Liver (tissue), 9 donors: ENCODE data around the gene DNAI1. TPM values are rescaled to one million over a fixed set of nuclear protein-coding genes. Genes with fewer than 3 reads are reported as not detected.

ENCODE experiments used
- DNase-seq: peaks from one replicate; pipeline ENCODE4 v3.0.0-alpha.2; 2017; ENCODE audit warnings: low spot score
- H3K27ac ChIP-seq, 2 donors: one replicate each; pipeline ENCODE4 v1.7.0; 2013; ENCODE audit warnings: inconsistent platforms in 2 of 2, low read length in 2 of 2, control low read depth in 1 of 2, low read depth in 1 of 2, mild to moderate bottlenecking in 1 of 2
- H3K27me3 ChIP-seq, 4 donors: one replicate each; pipeline versions ENCODE4 v1.6.1 to v1.7.0; 2013; ENCODE audit warnings: low read length in 3 of 4, inconsistent platforms in 1 of 4, mild to moderate bottlenecking in 1 of 4, moderate library complexity in 1 of 4; ENCODE audit not compliant: control insufficient read depth in 4 of 4, insufficient read depth in 4 of 4
- H3K36me3 ChIP-seq, 4 donors: one replicate each; pipeline versions ENCODE4 v1.6.1 to v1.7.0; 2013; ENCODE audit warnings: low read length in 3 of 4, mild to moderate bottlenecking in 3 of 4, low read depth in 1 of 4, moderate library complexity in 1 of 4; ENCODE audit not compliant: control insufficient read depth in 4 of 4, insufficient read depth in 3 of 4
- H3K4me1 ChIP-seq, 4 donors: one replicate each; pipeline versions ENCODE4 v1.6.1 to v1.7.0; 2013; ENCODE audit warnings: low read length in 3 of 4, mild to moderate bottlenecking in 3 of 4, moderate library complexity in 1 of 4; ENCODE audit not compliant: control insufficient read depth in 4 of 4, insufficient read depth in 4 of 4
- H3K4me3 ChIP-seq, 3 donors: one replicate each; pipeline versions ENCODE4 v1.6.1 to v1.7.0; 2013; ENCODE audit warnings: low read length in 3 of 3, control low read depth in 1 of 3, low read depth in 1 of 3, mild to moderate bottlenecking in 1 of 3
- H3K9ac ChIP-seq, 2 donors: one replicate each; pipeline ENCODE4 v1.7.0; 2013; ENCODE audit warnings: low read length in 2 of 2, mild to moderate bottlenecking in 2 of 2, moderate library complexity in 2 of 2, control low read depth in 1 of 2, low read depth in 1 of 2
- H3K9me3 ChIP-seq, 4 donors: one replicate each; pipeline versions ENCODE4 v1.6.1 to v1.7.0; 2013; ENCODE audit warnings: low read length in 3 of 4; ENCODE audit not compliant: control insufficient read depth in 4 of 4
- ATF3 ChIP-seq: IDR thresholded peaks from 2 replicates; pipeline ENCODE4 v1.6.1; 2016; ENCODE audit warnings: antibody characterized with exemption
- CTCF ChIP-seq: fragments of 150-350 bp; IDR thresholded peaks from 2 replicates; pipeline ENCODE4 v1.5.1; 2017; ENCODE audit warnings: improper control_type of control experiment, low read depth, low read length; ENCODE audit not compliant: missing input control
- FOXA2 ChIP-seq: IDR thresholded peaks from 2 replicates; pipeline ENCODE4 v1.6.1; 2016; ENCODE audit warnings: antibody characterized with exemption
- HNF4A ChIP-seq, 2 donors: conservative IDR thresholded peaks; 2 replicates each; pipeline ENCODE4 v1.6.1; 2016; ENCODE audit warnings: antibody characterized with exemption in 2 of 2, mild to moderate bottlenecking in 2 of 2
- HNF4G ChIP-seq: IDR thresholded peaks from 2 replicates; pipeline ENCODE4 v1.6.1; 2016; ENCODE audit warnings: antibody characterized with exemption
- RAD21 ChIP-seq, 2 donors: IDR thresholded peaks; 2 replicates each; pipeline ENCODE4 v1.6.1; 2016; ENCODE audit warnings: antibody characterized with exemption in 2 of 2, mild to moderate bottlenecking in 2 of 2
- RXRA ChIP-seq, 2 donors: IDR thresholded peaks; 2 replicates each; pipeline ENCODE4 v1.6.1; 2017 to 2018; ENCODE audit warnings: antibody characterized with exemption in 2 of 2, mild to moderate bottlenecking in 1 of 2
- YY1 ChIP-seq: IDR thresholded peaks from 2 replicates; pipeline ENCODE4 v1.6.1; 2016; ENCODE audit warnings: antibody characterized with exemption, mild to moderate bottlenecking
- ZBTB33 ChIP-seq: IDR thresholded peaks from 2 replicates; pipeline ENCODE4 v1.6.1; 2016; ENCODE audit warnings: antibody characterized with exemption
- WGBS: extraction: QIAGEN DNeasy Blood & Tissue Kit; methylation state at CpG from one replicate; pipeline ENCODE4 v1.1.7; 2013; 5-methylcytosine and 5-hydroxymethylcytosine counted together
- polyA plus RNA-seq, 2 donors: library from polyadenylated mRNA; stranded (reverse) in 1 of 2; unstranded in 1 of 2; fragments of 200-250 nt in 1 of 2; fragments of >200 nt in 1 of 2; fragmentation: Nextera tagmentation in 1 of 2; extraction: Ambion mirVana in 1 of 2; gene quantifications; one replicate each; pipeline versions ENCODE4 v1.2.1 to v1.2.3, GENCODE V29; 2013 to 2015
- total RNA-seq, 2 donors: library from RNA; depleted of rRNA; stranded (reverse); fragments of >200 nt; gene quantifications; one replicate each; pipeline ENCODE4 v1.2.3, GENCODE V29; 2014
- TF ChIP-seq, protein P1 (sequence below): IDR thresholded peaks from 2 replicates; pipeline ENCODE4 v1.6.1; 2016; ENCODE audit warnings: antibody characterized with exemption, mild to moderate bottlenecking
- TF ChIP-seq, protein P2 (sequence below): IDR thresholded peaks from 2 replicates; pipeline ENCODE4 v1.6.1; 2016; ENCODE audit warnings: antibody characterized with exemption
- donor health status: healthy.
- donor health status: healthy.
- donor health status: healthy.
- donor health status: healthy.
- donor health status: healthy.

DNAI1 gene
- total and polyA plus RNA-seq, 4 donors = not detected

- Histone ChIP-seq H3K9me3 (no peaks in the 10 kb centered on the region), H3K27me3 (no peaks in the 10 kb centered on the region)
Observed at GRCh38 chr9:34550016-34550680, 91.5 kb downstream of the DNAI1 start.

DNA sequence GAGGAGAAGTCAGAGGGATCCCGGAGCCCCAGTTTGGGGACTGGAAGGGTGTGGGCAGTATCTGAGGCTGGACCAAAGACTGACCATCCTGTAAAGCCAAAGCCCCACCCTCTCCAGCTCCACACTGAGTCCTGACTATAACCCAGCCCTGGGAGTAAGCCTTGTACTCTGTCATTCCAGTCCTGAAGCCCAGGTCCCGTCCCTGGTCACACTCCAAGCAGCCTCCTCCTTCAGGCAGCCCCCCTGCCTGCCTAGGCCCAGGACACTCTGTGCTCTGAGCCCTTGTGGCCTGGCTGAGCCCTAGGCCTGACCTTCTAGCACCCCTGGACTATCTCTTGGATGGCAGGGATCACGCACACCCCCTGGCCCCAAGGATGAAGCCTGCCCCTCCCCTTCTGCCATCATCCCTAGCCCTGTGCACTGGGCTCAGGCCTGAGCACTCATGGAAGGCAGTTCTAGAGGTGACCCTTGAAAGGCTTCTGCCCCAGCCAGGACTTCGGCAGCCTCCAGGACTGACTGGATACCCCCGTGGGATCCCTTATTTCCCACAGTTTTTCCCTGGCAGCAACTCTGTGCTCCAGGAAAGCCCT, 92.2 kb downstream of the DNAI1 start:
- Histone ChIP-seq H3K9me3 (no peaks in the 10 kb centered on the region), H3K27me3 (no peaks in the 10 kb centered on the region), H3K36me3 (no peaks in the 10 kb centered on the region), H3K27ac (no peak overlapping the region), H3K4me3 (no peak overlapping the region), H3K9ac (no peak overlapping the region), H3K4me1 (peaks cover 7 to 18% (median 11%) of the 10 kb centered on the region in 4 donors)
- no peak for TF ChIP-seq ATF3
- no peak for TF ChIP-seq YY1
- no peak for TF ChIP-seq ZBTB33
- no peak for TF ChIP-seq CTCF
- no peak for TF ChIP-seq HNF4A (conservative IDR thresholded peaks at IDR 0.05)
- no peak for TF ChIP-seq HNF4G
- TF ChIP-seq FOXA2 = no peak
- TF ChIP-seq RAD21 (IDR thresholded peaks at IDR 0.05) = no peak
- DNase-seq = no peak
- WGBS = 87% methylated on average over 5 of the region's 5 CpGs

More at GRCh38 chr9:34550016-34550680, 91.5 kb downstream of the DNAI1 start:
- no peak for DNase-seq
- Histone ChIP-seq H3K4me3 (no peak overlapping the region), H3K4me1 (peaks cover 5 to 16% (median 7%) of the 10 kb centered on the region in 4 donors), H3K27ac (no peak overlapping the region), H3K36me3 (no peaks in the 10 kb centered on the region), H3K9ac (no peak overlapping the region)
- 89% methylated on average over 12 of the region's 12 CpGs for WGBS
- TF ChIP-seq, protein P1, sequence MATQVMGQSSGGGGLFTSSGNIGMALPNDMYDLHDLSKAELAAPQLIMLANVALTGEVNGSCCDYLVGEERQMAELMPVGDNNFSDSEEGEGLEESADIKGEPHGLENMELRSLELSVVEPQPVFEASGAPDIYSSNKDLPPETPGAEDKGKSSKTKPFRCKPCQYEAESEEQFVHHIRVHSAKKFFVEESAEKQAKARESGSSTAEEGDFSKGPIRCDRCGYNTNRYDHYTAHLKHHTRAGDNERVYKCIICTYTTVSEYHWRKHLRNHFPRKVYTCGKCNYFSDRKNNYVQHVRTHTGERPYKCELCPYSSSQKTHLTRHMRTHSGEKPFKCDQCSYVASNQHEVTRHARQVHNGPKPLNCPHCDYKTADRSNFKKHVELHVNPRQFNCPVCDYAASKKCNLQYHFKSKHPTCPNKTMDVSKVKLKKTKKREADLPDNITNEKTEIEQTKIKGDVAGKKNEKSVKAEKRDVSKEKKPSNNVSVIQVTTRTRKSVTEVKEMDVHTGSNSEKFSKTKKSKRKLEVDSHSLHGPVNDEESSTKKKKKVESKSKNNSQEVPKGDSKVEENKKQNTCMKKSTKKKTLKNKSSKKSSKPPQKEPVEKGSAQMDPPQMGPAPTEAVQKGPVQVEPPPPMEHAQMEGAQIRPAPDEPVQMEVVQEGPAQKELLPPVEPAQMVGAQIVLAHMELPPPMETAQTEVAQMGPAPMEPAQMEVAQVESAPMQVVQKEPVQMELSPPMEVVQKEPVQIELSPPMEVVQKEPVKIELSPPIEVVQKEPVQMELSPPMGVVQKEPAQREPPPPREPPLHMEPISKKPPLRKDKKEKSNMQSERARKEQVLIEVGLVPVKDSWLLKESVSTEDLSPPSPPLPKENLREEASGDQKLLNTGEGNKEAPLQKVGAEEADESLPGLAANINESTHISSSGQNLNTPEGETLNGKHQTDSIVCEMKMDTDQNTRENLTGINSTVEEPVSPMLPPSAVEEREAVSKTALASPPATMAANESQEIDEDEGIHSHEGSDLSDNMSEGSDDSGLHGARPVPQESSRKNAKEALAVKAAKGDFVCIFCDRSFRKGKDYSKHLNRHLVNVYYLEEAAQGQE = no peak
- TF ChIP-seq RXRA (IDR thresholded peaks at IDR 0.05) = no peak
- TF ChIP-seq ZBTB33 = no peak
- TF ChIP-seq, protein P2, sequence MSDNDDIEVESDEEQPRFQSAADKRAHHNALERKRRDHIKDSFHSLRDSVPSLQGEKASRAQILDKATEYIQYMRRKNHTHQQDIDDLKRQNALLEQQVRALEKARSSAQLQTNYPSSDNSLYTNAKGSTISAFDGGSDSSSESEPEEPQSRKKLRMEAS = no peak
- no peak for TF ChIP-seq HNF4G
